ENCODE measurements around the gene EPHA8.

Gene EPHA8

GRCh38 chr1:22569269-22569668 is 6.0 kb downstream of the EPHA8 start:
- TF ChIP-seq CTCF (IDR thresholded peaks at IDR 0.05; ENCODE audit: extremely low read depth, insufficient read depth, missing control alignments): no peak
- in situ Hi-C loops (cut with MboI; ENCODE audit: low pct_unique_long_range_greater_than_20kb, low sequenced_read_pairs, unreplicated experiment): no loop called here
- no peak for DNase-seq (ENCODE audit: low spot score)

GRCh38 chr1:22570140-22570909 is 7.0 kb downstream of the EPHA8 start:
- in situ Hi-C loops (cut with MboI; ENCODE audit: low pct_unique_long_range_greater_than_20kb, low sequenced_read_pairs, unreplicated experiment): no loop called here
- TF ChIP-seq CTCF (IDR thresholded peaks at IDR 0.05; ENCODE audit: extremely low read depth, insufficient read depth, missing control alignments): no peak
- no peak for DNase-seq (ENCODE audit: low spot score)

GRCh38 chr1:22572818-22573217 is 9.5 kb downstream of the EPHA8 start:
- in situ Hi-C loops (cut with MboI; ENCODE audit: low pct_unique_long_range_greater_than_20kb, low sequenced_read_pairs, unreplicated experiment): no loop called here
- no peak for DNase-seq (ENCODE audit: low spot score)
- TF ChIP-seq CTCF (IDR thresholded peaks at IDR 0.05; ENCODE audit: extremely low read depth, insufficient read depth, missing control alignments): no peak

GRCh38 chr1:22573237-22573636 is 9.9 kb downstream of the EPHA8 start:
- DNase-seq (ENCODE audit: low spot score): no peak
- in situ Hi-C loops (cut with MboI; ENCODE audit: low pct_unique_long_range_greater_than_20kb, low sequenced_read_pairs, unreplicated experiment): no loop called here
- no peak for TF ChIP-seq CTCF (IDR thresholded peaks at IDR 0.05; ENCODE audit: extremely low read depth, insufficient read depth, missing control alignments)

GRCh38 chr1:22575532-22576149 is 12.4 kb downstream of the EPHA8 start:
- in situ Hi-C loops (cut with MboI; ENCODE audit: low pct_unique_long_range_greater_than_20kb, low sequenced_read_pairs, unreplicated experiment): no loop called here
- no peak for TF ChIP-seq CTCF (IDR thresholded peaks at IDR 0.05; ENCODE audit: extremely low read depth, insufficient read depth, missing control alignments)
- DNase-seq (ENCODE audit: low spot score): no peak

GRCh38 chr1:22576150-22576544 is 12.9 kb downstream of the EPHA8 start:
- TF ChIP-seq CTCF (IDR thresholded peaks at IDR 0.05; ENCODE audit: extremely low read depth, insufficient read depth, missing control alignments): no peak
- in situ Hi-C loops (cut with MboI; ENCODE audit: low pct_unique_long_range_greater_than_20kb, low sequenced_read_pairs, unreplicated experiment): no loop called here
- no peak for DNase-seq (ENCODE audit: low spot score)
